Astrocyte of the spinal cord (primary cell): ENCODE measurements around the gene BICD1.
A peak's percentile ranks its signal among the peaks of the same experiment; 100 is the strongest.

ENCODE experiments used
- DNase-seq: peaks from one replicate; pipeline ENCODE4 v3.0.0; 2011; ENCODE audit warnings: low read depth, low spot score
- H3K4me3 ChIP-seq: 2 replicates; pipeline ENCODE4 v1.5.1; 2011; ENCODE audit warnings: low read depth, mild to moderate bottlenecking, low read length, moderate library complexity
- CTCF ChIP-seq: IDR thresholded peaks from 2 replicates; pipeline ENCODE4 v1.5.1; 2012; ENCODE audit warnings: low read depth, mild to moderate bottlenecking, low read length, inconsistent platforms
- in situ Hi-C: cut with HindIII; loops from 2 replicates; pipeline ENCODE4 v1.10.0; 2017; ENCODE audit warnings: low sequenced_read_pairs

BICD1 gene

DNA sequence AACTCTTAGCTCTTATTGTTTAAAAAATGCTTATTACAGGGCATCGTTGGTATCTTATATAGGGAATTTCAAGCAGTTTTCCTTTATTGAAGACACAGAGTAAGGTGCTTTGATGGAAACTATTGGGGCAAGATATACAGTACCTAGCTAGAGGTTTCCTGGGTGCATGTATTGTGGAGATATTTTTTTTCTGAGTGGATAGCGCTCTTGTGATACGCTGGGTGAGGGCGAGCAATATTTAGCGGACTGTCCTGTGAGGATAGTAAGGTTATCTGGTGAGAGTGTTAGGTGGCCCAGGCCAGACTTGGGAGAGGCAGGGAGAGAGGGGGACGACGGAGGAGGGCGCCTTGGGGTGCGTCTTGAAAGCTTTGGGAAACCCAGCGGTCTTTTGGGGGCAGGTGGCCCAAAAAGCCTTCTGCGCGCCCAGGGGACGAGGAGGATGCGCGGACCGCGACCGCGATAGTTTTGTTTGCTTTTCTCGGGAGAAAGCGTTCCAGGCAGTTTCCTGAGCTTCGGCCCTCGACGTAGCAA, 596 bp upstream of the BICD1 start:
- peak overlapping the region; percentile 90 for H3K4me3 ChIP-seq
- DNase-seq, result no peak
- in situ Hi-C loops, result no loop called here
- no peak for TF ChIP-seq CTCF

DNA sequence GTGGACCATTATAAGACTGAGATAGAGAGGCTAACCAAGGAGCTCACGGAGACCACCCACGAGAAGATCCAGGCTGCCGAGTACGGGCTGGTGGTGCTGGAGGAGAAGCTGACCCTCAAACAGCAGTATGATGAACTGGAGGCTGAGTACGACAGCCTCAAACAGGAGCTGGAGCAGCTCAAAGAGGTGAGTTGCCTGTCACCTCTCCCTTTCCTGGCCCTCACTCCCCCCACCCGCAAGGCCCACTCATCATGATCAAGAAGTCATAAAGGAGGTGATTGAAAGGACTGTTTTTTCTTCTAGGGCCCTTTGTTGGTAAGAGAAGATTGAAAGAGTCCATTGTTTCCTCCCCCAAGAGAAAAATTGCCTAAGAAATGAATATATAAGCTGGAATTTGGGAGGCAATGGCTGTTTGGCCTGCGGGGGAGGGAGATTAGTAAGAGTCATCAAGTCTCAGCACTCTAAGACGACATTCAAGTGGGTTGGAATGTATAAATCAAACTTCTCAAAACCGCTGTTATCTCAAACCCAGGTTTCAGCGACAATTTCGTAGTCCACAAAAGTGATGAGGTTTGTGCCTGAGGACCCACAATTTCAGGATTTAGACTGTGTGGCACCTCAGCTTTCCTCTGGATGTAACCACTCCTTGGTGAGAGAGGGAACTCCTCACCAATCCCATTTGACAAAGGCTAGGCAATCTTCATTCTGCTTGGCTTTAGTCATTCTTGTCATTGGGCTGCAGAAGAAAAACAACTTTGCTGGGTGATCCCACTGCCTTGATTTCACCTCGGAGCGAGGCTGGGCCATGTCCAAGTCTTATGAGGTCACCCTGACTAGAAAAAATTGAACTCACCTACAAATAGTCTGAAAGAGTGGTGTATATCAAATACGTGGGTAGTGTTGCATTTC, 966 bp downstream of the BICD1 start:
- in situ Hi-C loops, result no loop called here
- peak overlapping the region; percentile 90 for H3K4me3 ChIP-seq
- DNase-seq, result peak; percentile 60
- no peak for TF ChIP-seq CTCF

- in situ Hi-C loops, result no loop called here
- TF ChIP-seq CTCF, result no peak
- H3K4me3 ChIP-seq, result peak overlapping the region; percentile 90
- no peak for DNase-seq
Measured at GRCh38 chr12:32108787-32109186, 2.1 kb downstream of the BICD1 start.

DNA sequence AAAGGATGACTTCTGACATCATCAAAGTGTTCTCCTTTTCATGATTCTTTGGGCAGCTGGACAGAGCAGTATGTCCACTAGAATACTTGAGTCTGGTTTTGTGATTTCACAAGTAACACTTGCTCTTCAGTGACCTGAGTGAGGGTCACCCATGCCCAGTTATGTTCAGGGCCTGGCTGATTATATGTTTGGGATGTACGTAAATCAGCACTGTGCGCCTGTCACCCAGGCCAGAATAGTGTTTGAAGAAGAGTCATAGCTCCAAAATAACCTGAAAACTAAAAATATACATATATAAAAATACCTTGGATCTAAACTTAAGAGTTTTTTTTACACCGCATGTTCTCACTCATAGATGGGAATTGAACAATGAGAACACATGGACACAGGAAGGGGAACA, 3.8 kb downstream of the BICD1 start:
- H3K4me3 ChIP-seq, result no peak overlapping the region
- TF ChIP-seq CTCF, result no peak
- DNase-seq, result no peak
- in situ Hi-C loops, result no loop called here

DNA sequence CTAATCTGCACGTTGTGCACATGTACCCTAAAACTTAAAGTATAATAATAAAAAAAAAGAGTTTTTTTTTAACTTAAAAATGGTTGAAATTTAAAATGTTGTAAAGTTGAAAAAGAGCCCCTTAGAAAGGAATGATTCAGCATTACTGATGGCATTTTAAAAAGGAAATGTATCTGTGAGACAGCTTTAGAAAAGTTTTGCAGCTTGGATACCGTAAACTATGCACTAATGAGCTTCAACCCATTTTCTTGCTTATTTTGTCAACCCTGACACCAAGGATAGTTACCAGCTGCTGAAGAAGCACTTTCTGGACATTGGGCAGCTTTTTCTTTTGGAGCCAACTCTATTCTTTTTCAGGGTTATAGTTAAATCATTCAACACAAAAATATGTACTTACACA, 4.3 kb downstream of the BICD1 start:
- in situ Hi-C loops, result no loop called here
- H3K4me3 ChIP-seq, result no peak overlapping the region
- no peak for TF ChIP-seq CTCF
- DNase-seq, result no peak

DNA sequence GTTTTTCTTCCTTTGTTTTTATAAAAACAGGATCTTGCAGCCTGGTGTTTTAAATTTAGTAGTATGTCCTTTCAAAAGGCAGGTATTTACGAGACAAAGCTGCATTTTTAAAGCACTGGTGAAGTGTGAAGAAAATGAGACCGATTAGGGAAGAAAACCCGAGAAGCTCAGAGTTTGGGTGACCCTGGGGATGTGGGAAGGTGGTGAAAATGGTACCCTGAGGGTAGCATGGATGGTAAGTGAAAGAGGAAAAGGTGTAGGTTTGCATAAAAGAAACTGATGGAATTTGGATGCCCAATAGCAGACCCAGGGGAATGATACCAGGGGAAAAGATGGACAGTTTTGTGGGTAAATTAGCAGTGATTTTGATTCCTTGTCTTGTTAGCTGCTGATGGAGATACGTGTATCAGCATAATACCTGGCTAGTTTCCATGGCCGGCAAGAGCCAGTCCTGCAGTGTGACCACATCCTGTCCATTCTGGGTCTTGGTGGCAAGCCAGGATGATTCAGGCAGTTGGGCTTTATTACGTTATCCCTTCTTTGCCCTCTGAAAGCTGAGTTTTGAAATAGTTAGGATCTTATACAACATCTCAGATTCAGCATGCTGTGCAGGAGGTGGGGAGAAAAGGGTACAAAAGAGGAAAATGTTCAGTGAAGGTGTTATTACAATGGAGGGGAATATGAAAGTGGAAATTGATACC, 8.9 kb downstream of the BICD1 start:
- TF ChIP-seq CTCF, result no peak
- in situ Hi-C loops, result no loop called here
- DNase-seq, result peak; percentile 99
- no peak overlapping the region for H3K4me3 ChIP-seq
